ENCODE data around the gene TNIK. TPM values are rescaled to one million over a fixed set of nuclear protein-coding genes. Genes with fewer than 3 reads are reported as not detected.

The TNIK gene
- total and polyA plus RNA-seq, 2 experiments from 2014 or later = 14.6 to 34.3 TPM

DNA sequence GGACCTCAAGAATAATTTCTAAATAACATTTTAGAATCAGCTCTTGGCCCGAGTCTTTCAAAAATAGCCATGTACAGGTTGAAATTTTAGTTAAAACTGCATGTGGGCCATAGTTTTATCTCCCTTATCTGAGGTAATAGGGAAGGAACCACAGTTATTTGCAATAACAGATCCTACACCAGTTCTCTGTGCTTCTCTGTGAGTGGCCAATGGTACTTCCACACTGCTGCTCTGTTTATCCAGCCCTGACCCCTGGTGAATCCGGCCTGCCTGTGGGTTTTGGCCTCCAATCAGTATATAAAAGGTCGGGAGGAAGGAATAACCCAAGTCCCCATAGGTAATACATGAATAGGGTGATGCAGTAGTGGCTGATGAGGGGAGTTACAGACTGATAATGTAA is 48.0 kb upstream of the TNIK start:
- Histone ChIP-seq H4K20me1 (replicated peaks; ENCODE audit: insufficient read depth) (no peaks in the 10 kb centered on the region), H3K36me3 (ENCODE audit: insufficient read depth) (no peaks in the 10 kb centered on the region), H2AFZ (no peak overlapping the region), H3K27ac (ENCODE audit: low read depth) (no peak overlapping the region), H3K4me2 (no peak overlapping the region), H3F3A (replicated peaks; ENCODE audit: low read depth) (no peaks in the 10 kb centered on the region), H3K79me2 (replicated peaks; ENCODE audit: insufficient read depth) (no peaks in the 10 kb centered on the region), H3K4me3 (no peak overlapping the region), H3K4me1 (ENCODE audit: insufficient read depth) (no peaks in the 10 kb centered on the region), H3K27me3 (ENCODE audit: insufficient read depth) (no peaks in the 10 kb centered on the region), H3K9me2 (ENCODE audit: insufficient read depth) (no peaks in the 10 kb centered on the region; the same call in 1 of the 2 replicates)
- no peak for DNase-seq (ENCODE audit: low spot score)
- H3K36me3 Mint-ChIP-seq (ENCODE audit: low read depth) = no peaks in the 10 kb centered on the region
- no peaks in the 10 kb centered on the region for H3K9me3 Mint-ChIP-seq
- no peaks in the 10 kb centered on the region for H3K27me3 Mint-ChIP-seq (ENCODE audit: insufficient read depth, low read depth, poor library complexity)
- no peak overlapping the region for H3K4me3 Mint-ChIP-seq
- ATAC-seq = no peak
- H3K4me1 Mint-ChIP-seq = no peaks in the 10 kb centered on the region
- TF ChIP-seq CREB1 (CRISPR knock-in tag; IDR thresholded peaks at IDR 0.05; ENCODE audit: low read depth) = no peak
- TF ChIP-seq ZNF331 (CRISPR knock-in tag; IDR thresholded peaks at IDR 0.05; ENCODE audit: low read depth) = no peak
- TF ChIP-seq, protein P1, sequence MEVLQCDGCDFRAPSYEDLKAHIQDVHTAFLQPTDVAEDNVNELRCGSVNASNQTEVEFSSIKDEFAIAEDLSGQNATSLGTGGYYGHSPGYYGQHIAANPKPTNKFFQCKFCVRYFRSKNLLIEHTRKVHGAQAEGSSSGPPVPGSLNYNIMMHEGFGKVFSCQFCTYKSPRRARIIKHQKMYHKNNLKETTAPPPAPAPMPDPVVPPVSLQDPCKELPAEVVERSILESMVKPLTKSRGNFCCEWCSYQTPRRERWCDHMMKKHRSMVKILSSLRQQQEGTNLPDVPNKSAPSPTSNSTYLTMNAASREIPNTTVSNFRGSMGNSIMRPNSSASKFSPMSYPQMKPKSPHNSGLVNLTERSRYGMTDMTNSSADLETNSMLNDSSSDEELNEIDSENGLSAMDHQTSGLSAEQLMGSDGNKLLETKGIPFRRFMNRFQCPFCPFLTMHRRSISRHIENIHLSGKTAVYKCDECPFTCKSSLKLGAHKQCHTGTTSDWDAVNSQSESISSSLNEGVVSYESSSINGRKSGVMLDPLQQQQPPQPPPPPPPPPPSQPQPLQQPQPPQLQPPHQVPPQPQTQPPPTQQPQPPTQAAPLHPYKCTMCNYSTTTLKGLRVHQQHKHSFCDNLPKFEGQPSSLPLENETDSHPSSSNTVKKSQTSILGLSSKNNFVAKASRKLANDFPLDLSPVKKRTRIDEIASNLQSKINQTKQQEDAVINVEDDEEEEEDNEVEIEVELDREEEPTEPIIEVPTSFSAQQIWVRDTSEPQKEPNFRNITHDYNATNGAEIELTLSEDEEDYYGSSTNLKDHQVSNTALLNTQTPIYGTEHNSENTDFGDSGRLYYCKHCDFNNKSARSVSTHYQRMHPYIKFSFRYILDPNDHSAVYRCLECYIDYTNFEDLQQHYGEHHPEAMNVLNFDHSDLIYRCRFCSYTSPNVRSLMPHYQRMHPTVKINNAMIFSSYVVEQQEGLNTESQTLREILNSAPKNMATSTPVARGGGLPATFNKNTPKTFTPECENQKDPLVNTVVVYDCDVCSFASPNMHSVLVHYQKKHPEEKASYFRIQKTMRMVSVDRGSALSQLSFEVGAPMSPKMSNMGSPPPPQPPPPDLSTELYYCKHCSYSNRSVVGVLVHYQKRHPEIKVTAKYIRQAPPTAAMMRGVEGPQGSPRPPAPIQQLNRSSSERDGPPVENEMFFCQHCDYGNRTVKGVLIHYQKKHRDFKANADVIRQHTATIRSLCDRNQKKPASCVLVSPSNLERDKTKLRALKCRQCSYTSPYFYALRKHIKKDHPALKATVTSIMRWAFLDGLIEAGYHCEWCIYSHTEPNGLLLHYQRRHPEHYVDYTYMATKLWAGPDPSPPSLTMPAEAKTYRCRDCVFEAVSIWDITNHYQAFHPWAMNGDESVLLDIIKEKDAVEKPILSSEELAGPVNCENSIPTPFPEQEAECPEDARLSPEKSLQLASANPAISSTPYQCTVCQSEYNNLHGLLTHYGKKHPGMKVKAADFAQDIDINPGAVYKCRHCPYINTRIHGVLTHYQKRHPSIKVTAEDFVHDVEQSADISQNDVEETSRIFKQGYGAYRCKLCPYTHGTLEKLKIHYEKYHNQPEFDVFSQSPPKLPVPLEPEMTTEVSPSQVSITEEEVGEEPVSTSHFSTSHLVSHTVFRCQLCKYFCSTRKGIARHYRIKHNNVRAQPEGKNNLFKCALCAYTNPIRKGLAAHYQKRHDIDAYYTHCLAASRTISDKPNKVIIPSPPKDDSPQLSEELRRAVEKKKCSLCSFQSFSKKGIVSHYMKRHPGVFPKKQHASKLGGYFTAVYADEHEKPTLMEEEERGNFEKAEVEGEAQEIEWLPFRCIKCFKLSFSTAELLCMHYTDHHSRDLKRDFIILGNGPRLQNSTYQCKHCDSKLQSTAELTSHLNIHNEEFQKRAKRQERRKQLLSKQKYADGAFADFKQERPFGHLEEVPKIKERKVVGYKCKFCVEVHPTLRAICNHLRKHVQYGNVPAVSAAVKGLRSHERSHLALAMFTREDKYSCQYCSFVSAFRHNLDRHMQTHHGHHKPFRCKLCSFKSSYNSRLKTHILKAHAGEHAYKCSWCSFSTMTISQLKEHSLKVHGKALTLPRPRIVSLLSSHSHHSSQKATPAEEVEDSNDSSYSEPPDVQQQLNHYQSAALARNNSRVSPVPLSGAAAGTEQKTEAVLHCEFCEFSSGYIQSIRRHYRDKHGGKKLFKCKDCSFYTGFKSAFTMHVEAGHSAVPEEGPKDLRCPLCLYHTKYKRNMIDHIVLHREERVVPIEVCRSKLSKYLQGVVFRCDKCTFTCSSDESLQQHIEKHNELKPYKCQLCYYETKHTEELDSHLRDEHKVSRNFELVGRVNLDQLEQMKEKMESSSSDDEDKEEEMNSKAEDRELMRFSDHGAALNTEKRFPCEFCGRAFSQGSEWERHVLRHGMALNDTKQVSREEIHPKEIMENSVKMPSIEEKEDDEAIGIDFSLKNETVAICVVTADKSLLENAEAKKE (CRISPR knock-in tag; IDR thresholded peaks at IDR 0.05) = no peak
- TF ChIP-seq JUNB (IDR thresholded peaks at IDR 0.05; ENCODE audit: unreplicated experiment) = no peak
- TF ChIP-seq, protein P2, sequence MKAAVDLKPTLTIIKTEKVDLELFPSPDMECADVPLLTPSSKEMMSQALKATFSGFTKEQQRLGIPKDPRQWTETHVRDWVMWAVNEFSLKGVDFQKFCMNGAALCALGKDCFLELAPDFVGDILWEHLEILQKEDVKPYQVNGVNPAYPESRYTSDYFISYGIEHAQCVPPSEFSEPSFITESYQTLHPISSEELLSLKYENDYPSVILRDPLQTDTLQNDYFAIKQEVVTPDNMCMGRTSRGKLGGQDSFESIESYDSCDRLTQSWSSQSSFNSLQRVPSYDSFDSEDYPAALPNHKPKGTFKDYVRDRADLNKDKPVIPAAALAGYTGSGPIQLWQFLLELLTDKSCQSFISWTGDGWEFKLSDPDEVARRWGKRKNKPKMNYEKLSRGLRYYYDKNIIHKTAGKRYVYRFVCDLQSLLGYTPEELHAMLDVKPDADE (IDR thresholded peaks at IDR 0.05) = no peak
- TF ChIP-seq POLR2AphosphoS5 (IDR thresholded peaks at IDR 0.05; ENCODE audit: low read depth) = no peak
- TF ChIP-seq STAT1 (IDR thresholded peaks at IDR 0.05; ENCODE audit: unreplicated experiment) = no peak
- no peak for TF ChIP-seq ZNF114 (CRISPR knock-in tag; IDR thresholded peaks at IDR 0.05)
- TF ChIP-seq, protein P3, sequence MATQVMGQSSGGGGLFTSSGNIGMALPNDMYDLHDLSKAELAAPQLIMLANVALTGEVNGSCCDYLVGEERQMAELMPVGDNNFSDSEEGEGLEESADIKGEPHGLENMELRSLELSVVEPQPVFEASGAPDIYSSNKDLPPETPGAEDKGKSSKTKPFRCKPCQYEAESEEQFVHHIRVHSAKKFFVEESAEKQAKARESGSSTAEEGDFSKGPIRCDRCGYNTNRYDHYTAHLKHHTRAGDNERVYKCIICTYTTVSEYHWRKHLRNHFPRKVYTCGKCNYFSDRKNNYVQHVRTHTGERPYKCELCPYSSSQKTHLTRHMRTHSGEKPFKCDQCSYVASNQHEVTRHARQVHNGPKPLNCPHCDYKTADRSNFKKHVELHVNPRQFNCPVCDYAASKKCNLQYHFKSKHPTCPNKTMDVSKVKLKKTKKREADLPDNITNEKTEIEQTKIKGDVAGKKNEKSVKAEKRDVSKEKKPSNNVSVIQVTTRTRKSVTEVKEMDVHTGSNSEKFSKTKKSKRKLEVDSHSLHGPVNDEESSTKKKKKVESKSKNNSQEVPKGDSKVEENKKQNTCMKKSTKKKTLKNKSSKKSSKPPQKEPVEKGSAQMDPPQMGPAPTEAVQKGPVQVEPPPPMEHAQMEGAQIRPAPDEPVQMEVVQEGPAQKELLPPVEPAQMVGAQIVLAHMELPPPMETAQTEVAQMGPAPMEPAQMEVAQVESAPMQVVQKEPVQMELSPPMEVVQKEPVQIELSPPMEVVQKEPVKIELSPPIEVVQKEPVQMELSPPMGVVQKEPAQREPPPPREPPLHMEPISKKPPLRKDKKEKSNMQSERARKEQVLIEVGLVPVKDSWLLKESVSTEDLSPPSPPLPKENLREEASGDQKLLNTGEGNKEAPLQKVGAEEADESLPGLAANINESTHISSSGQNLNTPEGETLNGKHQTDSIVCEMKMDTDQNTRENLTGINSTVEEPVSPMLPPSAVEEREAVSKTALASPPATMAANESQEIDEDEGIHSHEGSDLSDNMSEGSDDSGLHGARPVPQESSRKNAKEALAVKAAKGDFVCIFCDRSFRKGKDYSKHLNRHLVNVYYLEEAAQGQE (IDR thresholded peaks at IDR 0.05; ENCODE audit: unreplicated experiment) = no peak
- no peak for TF ChIP-seq NANOG (IDR thresholded peaks at IDR 0.05; ENCODE audit: borderline replicate concordance)
- no peak for TF ChIP-seq EZH2 (IDR thresholded peaks at IDR 0.05; ENCODE audit: low read depth, unreplicated experiment)
- TF ChIP-seq, protein P4, sequence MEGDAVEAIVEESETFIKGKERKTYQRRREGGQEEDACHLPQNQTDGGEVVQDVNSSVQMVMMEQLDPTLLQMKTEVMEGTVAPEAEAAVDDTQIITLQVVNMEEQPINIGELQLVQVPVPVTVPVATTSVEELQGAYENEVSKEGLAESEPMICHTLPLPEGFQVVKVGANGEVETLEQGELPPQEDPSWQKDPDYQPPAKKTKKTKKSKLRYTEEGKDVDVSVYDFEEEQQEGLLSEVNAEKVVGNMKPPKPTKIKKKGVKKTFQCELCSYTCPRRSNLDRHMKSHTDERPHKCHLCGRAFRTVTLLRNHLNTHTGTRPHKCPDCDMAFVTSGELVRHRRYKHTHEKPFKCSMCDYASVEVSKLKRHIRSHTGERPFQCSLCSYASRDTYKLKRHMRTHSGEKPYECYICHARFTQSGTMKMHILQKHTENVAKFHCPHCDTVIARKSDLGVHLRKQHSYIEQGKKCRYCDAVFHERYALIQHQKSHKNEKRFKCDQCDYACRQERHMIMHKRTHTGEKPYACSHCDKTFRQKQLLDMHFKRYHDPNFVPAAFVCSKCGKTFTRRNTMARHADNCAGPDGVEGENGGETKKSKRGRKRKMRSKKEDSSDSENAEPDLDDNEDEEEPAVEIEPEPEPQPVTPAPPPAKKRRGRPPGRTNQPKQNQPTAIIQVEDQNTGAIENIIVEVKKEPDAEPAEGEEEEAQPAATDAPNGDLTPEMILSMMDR (conservative IDR thresholded peaks at IDR 0.05; ENCODE audit: low read depth in 2 of 2) = no peak
- no peak for TF ChIP-seq EZH2phosphoT487 (IDR thresholded peaks at IDR 0.05; ENCODE audit: unreplicated experiment)
- no peak overlapping the region for H3K27ac Mint-ChIP-seq
